ENCODE data around the gene ASIP. TPM values are rescaled to one million over a fixed set of nuclear protein-coding genes. Genes with fewer than 3 reads are reported as not detected.
"Not testable (repeated sequence)": the region's sequence is repeated elsewhere in the genome, so short reads cannot be mapped to it uniquely, and the experiment has no call there.

Gene ASIP
- polyA plus RNA-seq, 4 donors = 0.09 to 3.8 (median 0.30) TPM; not detected in 1

GRCh38 chr20:34250005-34250404 lies 8.8 kb downstream of the ASIP start:
- Histone ChIP-seq H3K4me1 (ENCODE audit: control insufficient read depth in 3 of 3, insufficient read depth in 2 of 3, low read depth in 1 of 3, low read length in 2 of 3) (no peaks in the 10 kb centered on the region), H3K36me3 (ENCODE audit: control insufficient read depth in 3 of 3, insufficient read depth in 2 of 3, low read depth in 1 of 3, low read length in 3 of 3) (no peaks in the 10 kb centered on the region), H3K27me3 (ENCODE audit: control insufficient read depth in 3 of 3, insufficient read depth in 3 of 3, low read length in 3 of 3) (no peaks in the 10 kb centered on the region), H3K4me3 (ENCODE audit: low read depth in 1 of 3, low read length in 3 of 3) (no peak overlapping the region), H3K9me3 (ENCODE audit: control insufficient read depth in 2 of 2, insufficient read depth in 1 of 2, low read depth in 1 of 2, low read length in 1 of 2) (no peaks in the 10 kb centered on the region), H3K27ac (ENCODE audit: low read depth in 1 of 3, low read length in 2 of 3) (no peak overlapping the region)
- no peak for FAIRE-seq
- no peak for DNase-seq

GRCh38 chr20:34251619-34252018 lies 10.4 kb downstream of the ASIP start:
- FAIRE-seq = no peak
- no peak overlapping the region for H3K27ac ChIP-seq (ENCODE audit: low read depth in 1 of 3, low read length in 2 of 3)

GRCh38 chr20:34252431-34253086 lies 11.3 kb downstream of the ASIP start:
- H3K4me3 ChIP-seq (ENCODE audit: low read depth in 1 of 3, low read length in 3 of 3); FAIRE-seq: not testable (repeated sequence)
- WGBS, 3 donors = 66 to 86% (median 84%) methylated on average over 7 of the region's 7 CpGs

More at GRCh38 chr20:34251619-34252018, 10.4 kb downstream of the ASIP start:
- Histone ChIP-seq H3K4me3 (ENCODE audit: low read depth in 1 of 3, low read length in 3 of 3) (no peak overlapping the region), H3K27me3 (ENCODE audit: control insufficient read depth in 3 of 3, insufficient read depth in 3 of 3, low read length in 3 of 3) (no peaks in the 10 kb centered on the region), H3K36me3 (ENCODE audit: control insufficient read depth in 3 of 3, insufficient read depth in 2 of 3, low read depth in 1 of 3, low read length in 3 of 3) (no peaks in the 10 kb centered on the region), H3K9me3 (ENCODE audit: control insufficient read depth in 2 of 2, insufficient read depth in 1 of 2, low read depth in 1 of 2, low read length in 1 of 2) (no peaks in the 10 kb centered on the region), H3K4me1 (ENCODE audit: control insufficient read depth in 3 of 3, insufficient read depth in 2 of 3, low read depth in 1 of 3, low read length in 2 of 3) (no peaks in the 10 kb centered on the region)
- no peak for DNase-seq
- WGBS, 3 donors = 93 to 98% (median 98%) methylated on average over 2 of the region's 2 CpGs

GRCh38 chr20:34254979-34255378 lies 13.8 kb downstream of the ASIP start:
- H3K4me1 ChIP-seq (ENCODE audit: control insufficient read depth in 3 of 3, insufficient read depth in 2 of 3, low read depth in 1 of 3, low read length in 2 of 3) = no peaks in the 10 kb centered on the region
- no peaks in the 10 kb centered on the region for H3K9me3 ChIP-seq (ENCODE audit: control insufficient read depth in 2 of 2, insufficient read depth in 1 of 2, low read depth in 1 of 2, low read length in 1 of 2)
- no peaks in the 10 kb centered on the region for H3K36me3 ChIP-seq (ENCODE audit: control insufficient read depth in 3 of 3, insufficient read depth in 2 of 3, low read depth in 1 of 3, low read length in 3 of 3)
- DNase-seq (peak; percentile 33 to 59), FAIRE-seq (no peak)
- H3K27me3 ChIP-seq (ENCODE audit: control insufficient read depth in 3 of 3, insufficient read depth in 3 of 3, low read length in 3 of 3) = no peaks in the 10 kb centered on the region
- 52 to 76% (median 68%) methylated on average over 1 of the region's 1 CpG for WGBS, 3 donors
- H3K4me3 ChIP-seq (ENCODE audit: low read depth in 1 of 3, low read length in 3 of 3) = no peak overlapping the region
- H3K27ac ChIP-seq (ENCODE audit: low read depth in 1 of 3, low read length in 2 of 3) = no peak overlapping the region

More at GRCh38 chr20:34252431-34253086, 11.3 kb downstream of the ASIP start:
- not testable (repeated sequence) for H3K27me3 ChIP-seq (ENCODE audit: control insufficient read depth in 3 of 3, insufficient read depth in 3 of 3, low read length in 3 of 3); H3K36me3 ChIP-seq (ENCODE audit: control insufficient read depth in 3 of 3, insufficient read depth in 2 of 3, low read depth in 1 of 3, low read length in 3 of 3); H3K27ac ChIP-seq (ENCODE audit: low read depth in 1 of 3, low read length in 2 of 3); DNase-seq; H3K4me1 ChIP-seq (ENCODE audit: control insufficient read depth in 3 of 3, insufficient read depth in 2 of 3, low read depth in 1 of 3, low read length in 2 of 3); H3K9me3 ChIP-seq (ENCODE audit: control insufficient read depth in 2 of 2, insufficient read depth in 1 of 2, low read depth in 1 of 2, low read length in 1 of 2)

GRCh38 chr20:34256629-34257124 lies 15.5 kb downstream of the ASIP start:
- Histone ChIP-seq H3K27ac (ENCODE audit: low read depth in 1 of 3, low read length in 2 of 3) (no peak overlapping the region), H3K27me3 (ENCODE audit: control insufficient read depth in 3 of 3, insufficient read depth in 3 of 3, low read length in 3 of 3) (no peaks in the 10 kb centered on the region), H3K9me3 (ENCODE audit: control insufficient read depth in 2 of 2, insufficient read depth in 1 of 2, low read depth in 1 of 2, low read length in 1 of 2) (no peaks in the 10 kb centered on the region), H3K36me3 (ENCODE audit: control insufficient read depth in 3 of 3, insufficient read depth in 2 of 3, low read depth in 1 of 3, low read length in 3 of 3) (no peaks in the 10 kb centered on the region), H3K4me1 (ENCODE audit: control insufficient read depth in 3 of 3, insufficient read depth in 2 of 3, low read depth in 1 of 3, low read length in 2 of 3) (no peaks in the 10 kb centered on the region), H3K4me3 (ENCODE audit: low read depth in 1 of 3, low read length in 3 of 3) (no peak overlapping the region)
- FAIRE-seq (no peak), DNase-seq (no peak)
- 82 to 90% (median 85%) methylated on average over 5 of the region's 5 CpGs for WGBS, 3 donors

GRCh38 chr20:34260208-34260942 lies 19.2 kb downstream of the ASIP start:
- H3K36me3 ChIP-seq (ENCODE audit: control insufficient read depth in 3 of 3, insufficient read depth in 2 of 3, low read depth in 1 of 3, low read length in 3 of 3) = peaks cover 0 to 2% (median 0%) of the 10 kb centered on the region in 3 donors
- H3K4me3 ChIP-seq (ENCODE audit: low read depth in 1 of 3, low read length in 3 of 3) = no peak overlapping the region
- no peak for DNase-seq
- no peak overlapping the region for H3K27ac ChIP-seq (ENCODE audit: low read depth in 1 of 3, low read length in 2 of 3)
- H3K27me3 ChIP-seq (ENCODE audit: control insufficient read depth in 3 of 3, insufficient read depth in 3 of 3, low read length in 3 of 3) = no peaks in the 10 kb centered on the region
- peaks cover 0 to 3% (median 0%) of the 10 kb centered on the region in 3 donors for H3K4me1 ChIP-seq (ENCODE audit: control insufficient read depth in 3 of 3, insufficient read depth in 2 of 3, low read depth in 1 of 3, low read length in 2 of 3)
- 90 to 94% (median 91%) methylated on average over 5 of the region's 5 CpGs for WGBS, 3 donors
- no peak for FAIRE-seq
- H3K9me3 ChIP-seq (ENCODE audit: control insufficient read depth in 2 of 2, insufficient read depth in 1 of 2, low read depth in 1 of 2, low read length in 1 of 2) = no peaks in the 10 kb centered on the region

- H3K27ac ChIP-seq (ENCODE audit: low read depth in 1 of 3, low read length in 2 of 3) = peak overlapping the region; percentile 12 to 83 (median 18)
- no peaks in the 10 kb centered on the region for H3K27me3 ChIP-seq (ENCODE audit: control insufficient read depth in 3 of 3, insufficient read depth in 3 of 3, low read length in 3 of 3)
- 58 to 69% (median 66%) methylated on average over 9 of the region's 9 CpGs for WGBS, 3 donors
- peak; percentile 15 to 18 for DNase-seq
- no peak overlapping the region for H3K4me3 ChIP-seq (ENCODE audit: low read depth in 1 of 3, low read length in 3 of 3)
- no peak for FAIRE-seq
- H3K9me3 ChIP-seq (ENCODE audit: control insufficient read depth in 2 of 2, insufficient read depth in 1 of 2, low read depth in 1 of 2, low read length in 1 of 2) = no peaks in the 10 kb centered on the region
- peaks cover 0 to 2% (median 0%) of the 10 kb centered on the region in 3 donors for H3K36me3 ChIP-seq (ENCODE audit: control insufficient read depth in 3 of 3, insufficient read depth in 2 of 3, low read depth in 1 of 3, low read length in 3 of 3)
- H3K4me1 ChIP-seq (ENCODE audit: control insufficient read depth in 3 of 3, insufficient read depth in 2 of 3, low read depth in 1 of 3, low read length in 2 of 3) = peaks cover 0 to 3% (median 0%) of the 10 kb centered on the region in 3 donors
These were observed 21.5 kb downstream of the ASIP start for GRCh38 chr20:34262488-34263288.

- FAIRE-seq; H3K4me3 ChIP-seq (ENCODE audit: low read depth in 1 of 3, low read length in 3 of 3); H3K4me1 ChIP-seq (ENCODE audit: control insufficient read depth in 3 of 3, insufficient read depth in 2 of 3, low read depth in 1 of 3, low read length in 2 of 3); H3K27ac ChIP-seq (ENCODE audit: low read depth in 1 of 3, low read length in 2 of 3); H3K27me3 ChIP-seq (ENCODE audit: control insufficient read depth in 3 of 3, insufficient read depth in 3 of 3, low read length in 3 of 3); H3K9me3 ChIP-seq (ENCODE audit: control insufficient read depth in 2 of 2, insufficient read depth in 1 of 2, low read depth in 1 of 2, low read length in 1 of 2); DNase-seq; H3K36me3 ChIP-seq (ENCODE audit: control insufficient read depth in 3 of 3, insufficient read depth in 2 of 3, low read depth in 1 of 3, low read length in 3 of 3): not testable (repeated sequence)
- WGBS, 3 donors = 95 to 99% (median 98%) methylated on average over 8 of the region's 8 CpGs
These were observed 22.2 kb downstream of the ASIP start for GRCh38 chr20:34263468-34263867.
